BLaER1 treated with 17β-estradiol and CSF1 and Interleukin-3, amounts not matched to agents 10 nM and 100 nM (cell line): Measurements from ENCODE around the gene BLVRA.

Source experiments
- H3K27ac ChIP-seq, 11 experiments: shearing (Covaris generic); formaldehyde crosslinking; 2 replicates each; pipeline ENCODE4 v1.8.1; 2022
- H3K27me3 ChIP-seq, 11 experiments: shearing (Covaris generic); formaldehyde crosslinking; 2 replicates each; pipeline ENCODE4 v1.8.1; 2022
- H3K36me3 ChIP-seq, 11 experiments: shearing (Covaris generic); formaldehyde crosslinking; 2 replicates each; pipeline ENCODE4 v1.8.1; 2022
- H3K4me1 ChIP-seq, 10 experiments: shearing (Covaris generic); formaldehyde crosslinking; 2 replicates each; pipeline ENCODE4 v1.8.1; 2022
- H3K4me2 ChIP-seq, 11 experiments: shearing (Covaris generic); formaldehyde crosslinking; 2 replicates each; pipeline ENCODE4 v1.8.1; 2022
- H3K4me3 ChIP-seq, 10 experiments: shearing (Covaris generic); formaldehyde crosslinking; 2 replicates each; pipeline ENCODE4 v1.8.1; 2022
- H3K9ac ChIP-seq, 11 experiments: shearing (Covaris generic); formaldehyde crosslinking; 2 replicates each; pipeline ENCODE4 v1.8.1; 2022
- H3K9me3 ChIP-seq, 11 experiments: shearing (Covaris generic); formaldehyde crosslinking; replicated peaks in 1 of 11; 2 replicates each; pipeline ENCODE4 v1.8.1; 2022
- H4K20me1 ChIP-seq, 11 experiments: shearing (Covaris generic); formaldehyde crosslinking; 2 replicates each; pipeline ENCODE4 v1.8.1; 2022
- Cebpa-rat ChIP-seq, 11 experiments: shearing (Covaris generic); IDR thresholded peaks; 2 replicates each; pipeline ENCODE4 v1.8.1; 2022

BLVRA gene

GRCh38 chr7:43737467-43738127, 20.9 kb upstream of the BLVRA start:
- H3K9ac ChIP-seq, result no peak overlapping the region
- H3K27me3 ChIP-seq, result no peaks in the 10 kb centered on the region

DNA sequence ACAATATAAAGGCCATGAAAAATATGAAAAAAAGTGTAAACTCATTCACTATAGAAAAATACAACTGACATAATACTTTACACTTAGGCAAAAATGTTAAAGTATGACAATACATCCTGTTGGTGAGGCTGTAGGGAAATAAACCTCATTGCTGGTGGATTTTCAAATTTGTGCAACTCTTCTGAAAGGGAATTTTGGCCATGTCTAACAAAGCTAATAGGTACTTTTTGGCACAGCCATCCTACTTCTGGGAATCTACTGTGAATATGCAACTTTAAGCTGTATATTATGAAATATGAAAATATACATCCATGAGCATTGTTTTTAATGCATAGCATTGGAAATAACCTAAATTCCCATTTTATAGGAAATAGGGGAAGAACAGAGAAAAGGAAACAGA, 15.8 kb upstream of the BLVRA start:
- TF ChIP-seq Cebpa-rat (IDR thresholded peaks at IDR 0.05), result no peak
- no peaks in the 10 kb centered on the region for H3K27me3 ChIP-seq
- H3K4me1 ChIP-seq, result peaks cover 0 to 4% (median 0%) of the 10 kb centered on the region in 10 experiments; a peak in 1 of 20 replicates
- H3K27ac ChIP-seq, result no peak overlapping the region
- H3K9ac ChIP-seq, result no peak overlapping the region
- no peaks in the 10 kb centered on the region for H4K20me1 ChIP-seq
- no peak overlapping the region for H3K4me3 ChIP-seq
- no peaks in the 10 kb centered on the region for H3K36me3 ChIP-seq
- peaks cover 0 to 7% (median 5%) of the 10 kb centered on the region in 11 experiments; a peak in 16 of 22 replicates for H3K9me3 ChIP-seq
- H3K4me2 ChIP-seq, result no peak overlapping the region

More at GRCh38 chr7:43737467-43738127, 20.9 kb upstream of the BLVRA start:
- no peak for TF ChIP-seq Cebpa-rat (IDR thresholded peaks at IDR 0.05)
- no peak overlapping the region for H3K27ac ChIP-seq
- peaks cover 0 to 5% (median 0%) of the 10 kb centered on the region in 10 experiments; a peak in 1 of 20 replicates for H3K4me1 ChIP-seq
- peak overlapping the region in 4 of 11 experiments; percentile 4 to 17 (median 12); a peak in 2 of 22 replicates for H3K4me2 ChIP-seq
- no peaks in the 10 kb centered on the region for H4K20me1 ChIP-seq
- H3K4me3 ChIP-seq, result no peak overlapping the region
- peaks cover 0 to 15% (median 12%) of the 10 kb centered on the region in 11 experiments; a peak in 16 of 22 replicates for H3K9me3 ChIP-seq
- H3K36me3 ChIP-seq, result no peaks in the 10 kb centered on the region

- H3K9ac ChIP-seq, result no peak overlapping the region
- H3K36me3 ChIP-seq, result no peaks in the 10 kb centered on the region
- no peak overlapping the region for H3K4me3 ChIP-seq
- H3K27ac ChIP-seq, result no peak overlapping the region
- peaks cover 9 to 17% (median 11%) of the 10 kb centered on the region in 11 experiments; a peak in 20 of 22 replicates for H3K9me3 ChIP-seq
- TF ChIP-seq Cebpa-rat (IDR thresholded peaks at IDR 0.05), result no peak
- H3K4me1 ChIP-seq, result peaks cover 0 to 21% (median 2%) of the 10 kb centered on the region in 10 experiments; a peak in 9 of 20 replicates
- no peaks in the 10 kb centered on the region for H4K20me1 ChIP-seq
- no peaks in the 10 kb centered on the region for H3K27me3 ChIP-seq
- 0 out of 22 replicates have a peak overlapping the region, but pooled peaks of 2 of the 11 experiments have one; percentile 2 to 12 for H3K4me2 ChIP-seq
Measured at GRCh38 chr7:43747328-43748105, 11.0 kb upstream of the BLVRA start.

GRCh38 chr7:43749383-43749940, 9.0 kb upstream of the BLVRA start:
- Histone ChIP-seq H3K27me3 (no peaks in the 10 kb centered on the region), H3K36me3 (no peaks in the 10 kb centered on the region), H3K9ac (no peak overlapping the region), H3K4me1 (peaks cover 0 to 40% (median 2%) of the 10 kb centered on the region in 10 experiments; a peak in 10 of 20 replicates), H3K9me3 (peaks cover 9 to 24% (median 14%) of the 10 kb centered on the region in 11 experiments; a peak in 20 of 22 replicates), H3K4me2 (0 out of 22 replicates have a peak overlapping the region, but pooled peaks of 1 of the 11 experiments have one; percentile 15), H3K4me3 (no peak overlapping the region), H3K27ac (no peak overlapping the region), H4K20me1 (no peaks in the 10 kb centered on the region)
- no peak for TF ChIP-seq Cebpa-rat (IDR thresholded peaks at IDR 0.05)

- H3K4me3 ChIP-seq, result no peak overlapping the region
- no peaks in the 10 kb centered on the region for H3K27me3 ChIP-seq
- no peak overlapping the region for H3K9ac ChIP-seq
- H3K4me1 ChIP-seq, result peaks cover 0 to 48% (median 2%) of the 10 kb centered on the region in 10 experiments; a peak in 10 of 20 replicates
- H4K20me1 ChIP-seq, result no peaks in the 10 kb centered on the region
- peak overlapping the region in 6 of 11 experiments; percentile 5 to 25 (median 12); a peak in 5 of 22 replicates for H3K4me2 ChIP-seq
- peaks cover 9 to 24% (median 14%) of the 10 kb centered on the region in 11 experiments; a peak in 20 of 22 replicates for H3K9me3 ChIP-seq
- TF ChIP-seq Cebpa-rat (IDR thresholded peaks at IDR 0.05), result no peak
- no peak overlapping the region; a peak in 1 of 22 replicates for H3K27ac ChIP-seq
- no peaks in the 10 kb centered on the region for H3K36me3 ChIP-seq
Measured at GRCh38 chr7:43750016-43750887, 8.2 kb upstream of the BLVRA start.

DNA sequence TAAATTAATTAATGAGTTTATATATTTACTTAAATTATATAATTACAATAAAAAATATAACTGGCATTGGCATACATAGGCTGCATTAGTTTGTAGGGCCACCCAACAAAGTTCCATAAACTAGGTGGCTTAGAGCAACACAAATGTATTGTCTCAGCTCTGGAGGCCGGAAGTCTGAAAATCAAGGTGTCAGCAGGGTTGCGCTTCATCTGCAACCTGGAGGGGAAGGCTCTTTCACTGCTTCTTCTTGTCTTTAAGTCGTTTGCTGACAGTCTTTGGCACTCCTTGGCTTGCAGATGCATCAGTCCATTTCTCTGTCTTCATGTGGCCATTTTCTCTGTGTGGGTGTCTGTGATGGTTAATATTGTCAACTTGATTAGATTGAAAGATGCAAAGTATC, 6.1 kb upstream of the BLVRA start:
- no peaks in the 10 kb centered on the region for H3K36me3 ChIP-seq
- H3K4me2 ChIP-seq, result peak overlapping the region in 2 of 11 experiments; percentile 93 to 95; a peak in 2 of 22 replicates
- no peak overlapping the region for H3K27ac ChIP-seq
- H3K4me3 ChIP-seq, result no peak overlapping the region
- no peak overlapping the region for H3K9ac ChIP-seq
- H3K4me1 ChIP-seq, result peaks cover 0 to 68% (median 4%) of the 10 kb centered on the region in 10 experiments; a peak in 12 of 20 replicates
- peaks cover 0 to 10% (median 5%) of the 10 kb centered on the region in 11 experiments; a peak in 18 of 22 replicates for H3K27me3 ChIP-seq
- H4K20me1 ChIP-seq, result no peaks in the 10 kb centered on the region
- peaks cover 9 to 24% (median 14%) of the 10 kb centered on the region in 11 experiments; a peak in 20 of 22 replicates for H3K9me3 ChIP-seq
- no peak for TF ChIP-seq Cebpa-rat (IDR thresholded peaks at IDR 0.05)

GRCh38 chr7:43753271-43753810, 5.1 kb upstream of the BLVRA start:
- Histone ChIP-seq H3K9me3 (peaks cover 9 to 24% (median 14%) of the 10 kb centered on the region in 11 experiments; a peak in 20 of 22 replicates), H3K9ac (no peak overlapping the region), H3K4me1 (peaks cover 5 to 76% (median 10%) of the 10 kb centered on the region in 10 experiments), H3K36me3 (no peaks in the 10 kb centered on the region), H3K27me3 (peaks cover 0 to 19% (median 14%) of the 10 kb centered on the region in 11 experiments; a peak in 19 of 22 replicates), H3K27ac (peak overlapping the region in 1 of 11 experiments; percentile 8; a peak in 1 of 22 replicates), H3K4me2 (peak overlapping the region in 4 of 11 experiments; percentile 17 to 95 (median 92); a peak in 7 of 22 replicates), H4K20me1 (no peaks in the 10 kb centered on the region), H3K4me3 (no peak overlapping the region)
- TF ChIP-seq Cebpa-rat (IDR thresholded peaks at IDR 0.05), result no peak
